M059J (cell line): ENCODE results near the gene MUC6. TPM values are rescaled to one million over a fixed set of nuclear protein-coding genes. Genes with fewer than 3 reads are reported as not detected.

Experiments
- DNase-seq: peaks from one replicate; pipeline ENCODE4 v3.0.0-alpha.2; 2012; ENCODE audit warnings: low read depth
- total RNA-seq: library from RNA; depleted of rRNA; stranded (reverse); fragments of >200 nt; shearing (Covaris generic); gene quantifications from 2 replicates; pipeline ENCODE4 v1.2.3, GENCODE V29; 2014

The MUC6 gene
- total RNA-seq, 1 experiment from 2014 or later: not detected

- no peak for DNase-seq
Observed at GRCh38 chr11:1038361-1038760, 1.8 kb upstream of the MUC6 start.

DNA sequence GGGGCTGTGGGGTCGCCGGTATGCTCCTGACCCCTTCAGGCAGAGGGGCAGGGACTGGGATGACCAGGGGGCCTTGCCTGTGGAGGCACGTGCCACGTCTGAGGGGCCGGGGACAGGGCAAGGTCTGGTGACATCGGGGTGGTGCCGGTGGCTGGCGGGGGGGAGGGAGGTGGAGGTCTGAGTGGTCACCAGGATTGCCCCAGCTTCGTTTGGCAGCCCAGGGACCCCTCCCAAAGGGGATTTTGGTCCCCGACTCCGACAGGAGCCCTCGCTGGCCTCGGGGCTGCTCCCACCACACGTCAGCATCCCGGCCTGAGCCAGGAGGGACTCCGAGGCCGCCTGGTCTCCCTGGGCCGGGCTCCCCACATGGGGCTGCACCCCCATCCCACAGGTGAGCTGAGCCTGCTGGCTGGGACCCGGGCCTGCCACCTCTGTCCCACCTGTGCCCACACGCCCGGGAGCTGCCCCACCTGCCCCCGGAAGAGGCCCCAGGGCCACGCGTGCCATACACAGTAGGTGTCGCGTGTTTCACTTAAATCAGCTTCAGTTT, 1.1 kb upstream of the MUC6 start:
- DNase-seq: no peak

DNA sequence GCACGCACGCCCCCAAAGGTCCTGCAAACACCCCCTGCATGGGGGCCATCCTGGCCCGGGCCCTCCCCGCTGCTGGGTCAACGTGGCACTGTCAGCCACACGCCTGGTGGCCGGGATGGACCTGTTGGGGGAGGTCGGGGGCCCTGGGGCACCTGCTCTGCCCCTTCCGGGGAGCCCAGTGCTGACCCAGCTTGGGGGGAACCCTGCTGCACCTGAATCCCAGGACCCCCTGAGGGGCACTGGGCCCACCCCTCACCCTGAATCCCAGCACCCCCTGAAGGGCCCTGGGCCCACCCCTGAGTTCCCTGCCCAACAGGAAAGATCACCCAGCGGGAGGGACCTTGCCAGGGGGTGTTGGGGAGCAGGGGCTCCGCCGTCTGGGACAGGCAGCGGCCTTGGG, 413 bp upstream of the MUC6 start:
- DNase-seq: no peak

GRCh38 chr11:1035577-1036283, 788 bp downstream of the MUC6 start:
- DNase-seq: no peak

DNA sequence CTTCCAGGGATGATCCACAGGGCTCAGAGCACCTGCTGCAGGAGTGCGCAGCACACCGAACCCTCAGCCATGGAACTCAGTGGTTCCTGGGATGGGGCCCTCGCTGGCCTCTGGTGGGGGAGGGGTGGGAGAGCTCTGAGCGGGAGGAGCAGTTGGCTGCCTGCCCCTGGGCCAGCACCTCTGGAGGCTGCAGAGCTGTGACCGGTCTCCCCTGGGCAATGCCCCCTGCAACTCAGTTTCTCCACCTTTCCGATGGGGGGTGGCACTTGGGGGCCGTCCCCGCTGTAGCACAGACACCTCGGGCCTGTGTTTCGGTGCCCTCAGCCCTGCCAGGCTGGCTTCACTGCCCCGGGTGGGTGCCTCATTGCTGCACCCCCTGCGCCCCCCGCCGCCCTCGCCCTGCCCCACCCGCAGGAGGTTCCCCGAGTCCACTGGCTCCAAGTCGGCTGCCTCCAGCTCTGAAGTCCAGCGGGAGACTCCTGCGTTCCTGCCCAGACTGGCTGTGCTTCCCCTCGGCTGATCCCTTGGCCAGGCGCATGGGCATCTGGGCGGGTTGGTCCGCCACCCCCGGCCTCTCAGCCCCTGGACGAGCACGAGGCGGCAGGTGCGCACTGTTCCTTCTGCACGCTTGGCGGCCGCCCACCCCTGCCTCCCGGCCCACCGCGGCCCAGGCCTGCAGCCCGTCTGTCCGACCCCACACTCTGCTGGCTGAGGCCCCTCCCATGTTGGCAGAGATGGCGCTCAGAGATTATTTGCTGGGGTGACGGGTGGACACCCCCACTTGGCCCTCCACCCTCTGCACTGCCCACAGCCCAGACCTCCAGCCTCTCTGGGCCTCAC, 1.8 kb downstream of the MUC6 start:
- no peak for DNase-seq

DNA sequence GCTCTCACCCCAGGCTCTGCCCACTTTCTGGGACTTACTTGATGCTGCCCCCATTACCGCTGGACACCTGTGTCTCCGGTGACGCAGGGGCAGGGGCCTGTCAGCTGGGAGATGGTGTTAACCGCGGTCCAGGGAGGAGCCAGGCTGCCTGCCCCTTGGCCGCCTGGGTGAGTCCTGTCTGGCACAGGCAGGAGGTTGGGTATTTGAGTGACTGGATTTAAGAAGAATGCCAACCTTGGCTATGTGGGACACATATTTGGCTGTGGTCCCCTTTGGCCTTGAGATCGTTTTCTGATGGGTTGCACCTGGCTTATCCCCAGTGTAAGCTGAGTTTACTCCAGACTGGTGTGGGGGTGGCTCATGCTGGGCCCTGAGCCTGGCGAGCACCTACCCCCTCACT, 2.5 kb downstream of the MUC6 start:
- DNase-seq: peak; percentile 50

DNA sequence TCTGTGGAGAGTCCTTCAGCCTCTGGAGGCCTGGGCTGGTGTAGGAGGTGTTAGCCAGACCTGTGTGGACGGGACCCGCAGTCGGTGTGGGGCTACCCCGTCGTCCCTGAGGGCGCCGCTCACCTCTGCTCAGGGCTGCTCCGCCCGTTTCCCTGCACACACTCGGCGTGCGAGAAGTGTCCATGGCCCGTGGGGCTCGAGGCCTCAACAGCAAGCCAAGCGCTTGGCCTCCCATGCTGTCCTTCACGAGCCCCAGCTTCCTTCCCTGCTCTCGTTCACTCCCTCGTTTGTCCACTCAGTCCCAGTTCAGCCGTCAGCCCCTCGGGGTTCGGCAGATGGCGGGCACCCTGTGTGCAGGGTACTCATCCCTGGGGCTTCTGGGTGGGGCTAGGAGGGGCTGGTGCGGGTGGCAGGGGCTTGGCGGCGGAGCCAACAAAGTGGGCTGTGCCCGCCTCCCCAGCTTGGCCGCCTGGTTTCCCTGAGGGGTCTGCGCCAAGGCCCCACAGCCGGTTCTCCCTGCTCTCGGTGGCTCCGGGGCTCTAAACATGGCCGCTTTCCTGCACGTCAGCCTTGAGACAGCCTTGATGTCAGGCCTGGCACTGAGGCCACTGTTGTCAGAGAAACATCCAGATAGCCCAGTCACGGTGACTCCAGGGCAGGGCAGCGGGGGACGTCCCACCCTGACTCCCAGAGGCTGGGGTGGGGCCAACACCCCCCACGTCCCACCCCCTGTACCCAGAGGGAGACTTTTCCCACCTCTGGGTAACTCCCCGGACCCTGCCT, 3.3 kb downstream of the MUC6 start:
- no peak for DNase-seq

DNA sequence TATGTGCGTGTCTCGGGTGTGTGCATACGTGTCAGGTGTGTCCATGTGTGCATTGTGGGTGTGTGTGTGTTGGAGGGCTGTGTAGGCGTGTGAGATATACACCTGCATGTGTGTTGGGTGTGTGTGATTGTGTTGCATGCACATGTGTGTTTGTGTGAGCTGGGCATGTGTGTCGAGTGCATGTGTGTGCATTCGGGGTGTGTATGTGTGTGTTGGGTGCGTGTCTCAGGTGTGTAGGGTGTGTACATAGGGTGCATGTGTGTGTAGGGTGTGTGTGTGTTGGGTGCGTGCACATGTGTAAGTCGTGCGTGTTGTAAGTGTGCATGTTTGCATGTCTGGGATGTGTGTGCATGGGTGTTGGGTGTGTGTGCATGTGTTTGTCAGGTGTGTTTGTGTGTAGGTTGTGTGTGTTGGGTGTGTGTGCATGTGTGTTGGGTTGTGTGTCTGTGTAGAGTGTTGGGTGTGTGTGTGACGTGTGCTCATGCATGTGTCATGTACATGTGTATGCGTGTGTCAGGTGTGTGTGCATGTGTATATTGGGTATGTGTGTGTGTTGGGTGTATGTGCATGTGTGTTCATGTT, 4.1 kb downstream of the MUC6 start:
- no peak for DNase-seq

- DNase-seq: no peak
Observed at GRCh38 chr11:1031121-1031899, 5.2 kb downstream of the MUC6 start.

DNA sequence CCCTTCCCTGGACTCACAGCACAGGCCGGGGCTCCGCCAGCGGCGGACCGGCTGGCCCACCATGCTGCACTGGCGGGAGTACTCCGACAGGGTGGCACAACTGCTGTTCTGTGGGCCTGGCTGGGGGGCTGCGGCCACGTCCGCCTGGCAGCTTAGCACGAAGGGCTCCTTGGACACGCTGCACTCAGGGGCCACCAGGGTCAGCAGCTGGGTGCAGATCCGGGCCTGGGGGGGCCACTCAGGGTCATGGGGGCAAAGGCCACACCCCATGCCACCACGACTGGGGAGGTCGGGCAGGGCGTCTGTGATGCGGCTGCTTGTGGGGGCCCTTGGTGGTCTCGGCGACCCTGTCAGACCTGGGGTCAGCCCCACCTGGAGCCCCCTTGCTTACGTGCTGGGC, 6.0 kb downstream of the MUC6 start:
- no peak for DNase-seq

DNA sequence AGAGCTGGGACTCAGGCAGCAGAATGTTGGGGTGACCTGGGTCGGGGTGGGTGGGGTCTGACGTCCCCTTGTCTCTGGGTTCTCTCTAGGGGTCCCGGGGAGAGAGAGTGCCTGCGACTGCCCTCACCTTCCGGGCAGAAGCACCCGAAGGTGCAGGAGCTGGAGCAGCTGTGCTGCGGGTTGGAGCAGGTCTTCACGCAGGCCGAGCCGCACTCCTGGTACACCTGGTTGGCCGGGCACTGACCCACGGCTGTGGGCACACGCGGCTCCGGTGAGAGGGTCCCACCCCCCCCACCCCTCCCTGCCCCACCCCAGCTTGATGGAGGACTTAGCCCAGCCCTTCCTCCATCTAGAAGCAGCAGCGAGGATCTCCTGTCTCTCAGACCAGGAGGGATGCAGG, 6.4 kb downstream of the MUC6 start:
- DNase-seq: no peak

DNA sequence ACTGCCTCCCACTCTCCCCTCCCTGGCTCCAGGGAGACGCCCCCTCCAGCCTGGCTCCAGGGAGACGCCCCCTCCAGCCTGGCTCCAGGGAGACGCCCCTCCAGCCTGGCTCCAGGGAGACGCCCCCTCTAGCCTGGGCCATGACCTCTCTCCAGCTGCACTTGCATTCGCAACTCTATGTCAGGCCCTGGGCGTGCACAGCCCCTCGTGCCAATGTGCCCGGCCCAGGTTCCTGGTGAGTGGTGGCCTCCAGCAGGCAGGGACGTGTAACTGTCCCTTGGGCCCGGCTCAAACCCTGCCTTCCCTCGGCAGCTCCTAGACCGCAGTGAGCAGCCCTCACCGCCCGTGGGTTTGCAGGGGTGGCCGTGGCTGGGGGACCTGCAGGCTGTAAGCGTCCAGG, 6.9 kb downstream of the MUC6 start:
- DNase-seq: no peak

- DNase-seq: no peak
Observed at GRCh38 chr11:1029051-1029450, 7.5 kb downstream of the MUC6 start.

DNA sequence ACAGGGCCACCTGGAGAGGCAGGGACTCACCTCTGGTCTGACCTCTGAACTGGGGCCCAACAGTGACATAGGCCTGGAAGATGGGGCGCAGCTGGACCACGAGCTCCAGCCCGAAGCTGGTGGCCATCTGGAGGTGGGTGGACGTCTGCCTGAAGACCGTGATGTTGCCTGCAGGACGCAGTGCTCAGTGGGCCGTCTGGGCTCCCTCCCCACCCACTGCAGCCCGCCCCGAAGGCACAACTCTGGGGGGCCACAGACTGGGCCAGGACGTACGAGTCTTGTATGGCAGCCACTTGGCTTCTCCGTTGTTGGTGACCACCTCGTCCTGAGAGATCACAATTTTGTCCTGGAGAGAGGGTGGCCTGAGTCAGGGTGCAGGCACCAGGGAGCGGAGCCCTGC, 7.9 kb downstream of the MUC6 start:
- DNase-seq: no peak

DNA sequence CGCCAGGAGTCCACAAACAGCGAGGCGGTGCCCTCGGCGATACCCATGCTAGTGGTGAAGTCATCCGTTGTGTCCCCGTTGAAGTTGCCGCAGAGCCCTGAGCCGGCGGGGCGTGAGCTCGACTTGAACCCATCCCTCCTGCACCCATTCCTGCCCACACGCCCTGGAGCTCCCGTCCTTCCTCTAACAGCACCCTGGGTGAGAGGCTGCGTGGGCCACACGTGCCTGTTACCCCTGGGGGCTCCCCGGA, 8.3 kb downstream of the MUC6 start:
- no peak for DNase-seq

DNA sequence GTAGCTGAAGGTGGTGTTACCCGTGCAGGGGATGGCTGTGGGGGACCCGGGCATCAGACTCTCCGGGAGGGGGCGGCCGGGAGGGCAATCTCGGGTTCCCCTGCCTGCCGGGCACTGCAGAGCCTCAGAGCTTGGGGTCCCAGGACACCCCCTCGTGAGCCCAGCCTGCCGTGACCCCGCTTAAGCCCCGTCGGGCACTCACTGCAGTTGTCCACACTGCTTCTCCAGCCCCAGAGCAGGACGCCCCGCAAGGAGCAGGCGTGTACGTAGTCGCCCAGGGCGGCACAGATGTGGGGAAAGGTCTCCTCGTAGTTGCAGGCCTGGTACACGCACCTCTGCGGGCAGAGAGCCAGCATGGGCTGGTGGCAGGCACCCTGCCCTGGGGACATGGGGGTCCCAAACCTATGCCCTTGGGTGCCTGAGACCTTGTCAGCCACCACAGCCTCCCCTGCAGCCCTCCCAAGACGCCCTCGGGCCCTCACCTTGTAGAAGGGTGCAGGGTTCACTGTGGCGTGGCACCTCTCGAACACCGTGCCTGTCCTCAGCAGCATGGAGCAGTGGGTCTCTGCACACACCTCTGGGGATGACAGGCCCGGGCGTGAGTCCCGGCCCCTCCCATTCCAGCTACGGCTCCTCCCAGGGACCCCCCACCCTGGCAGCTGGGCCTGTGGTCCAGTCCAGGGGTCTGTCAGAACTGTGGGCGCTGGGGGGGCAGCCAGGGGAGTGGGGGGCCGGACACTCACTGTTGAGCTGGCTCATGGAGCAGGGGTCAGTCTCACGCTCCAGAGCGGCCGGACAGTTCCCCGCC, 8.8 kb downstream of the MUC6 start:
- DNase-seq: no peak

DNA sequence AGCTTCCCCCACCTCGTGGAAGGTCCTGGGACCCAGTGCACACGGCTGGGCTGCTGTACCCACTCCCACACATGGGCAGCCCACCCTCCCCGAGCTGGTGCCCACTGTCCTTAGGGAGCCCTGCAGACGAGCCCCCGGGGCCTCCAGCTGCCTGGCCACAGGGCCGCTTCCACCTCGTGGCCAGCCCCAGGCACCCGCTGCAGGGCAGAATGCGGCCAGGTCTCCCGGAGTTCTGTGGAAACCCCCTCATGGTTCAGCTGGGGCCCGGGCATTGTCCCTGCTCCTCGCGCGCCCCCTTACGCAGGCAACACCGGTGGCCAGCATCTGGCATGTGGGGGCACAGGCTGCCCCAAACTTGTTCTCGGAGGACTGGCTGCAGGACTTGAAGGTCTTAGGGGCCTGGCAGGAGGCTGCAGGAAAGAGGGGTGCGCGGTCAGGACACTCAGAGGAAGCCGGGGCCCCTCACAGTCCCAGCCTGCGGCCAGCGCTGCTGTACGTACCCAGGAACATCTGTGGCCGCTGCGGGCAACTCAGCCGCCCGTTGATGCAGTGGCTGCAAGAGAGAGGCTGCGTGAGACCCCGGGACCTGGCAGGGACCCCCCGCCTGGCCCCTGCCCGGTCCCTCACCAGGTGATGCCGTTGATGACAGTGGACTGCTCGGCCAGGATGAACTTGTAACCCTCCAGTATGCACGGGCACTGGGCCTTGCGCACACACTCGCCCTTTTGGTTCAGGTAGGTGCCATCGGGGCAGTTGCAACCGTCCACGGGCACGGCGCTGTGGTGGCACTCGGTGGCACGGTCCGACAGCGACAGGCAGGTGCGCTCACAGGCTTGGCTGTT, 9.7 kb downstream of the MUC6 start:
- DNase-seq: no peak

- no peak for DNase-seq
Observed at GRCh38 chr11:1026163-1026450, 10.4 kb downstream of the MUC6 start.

DNA sequence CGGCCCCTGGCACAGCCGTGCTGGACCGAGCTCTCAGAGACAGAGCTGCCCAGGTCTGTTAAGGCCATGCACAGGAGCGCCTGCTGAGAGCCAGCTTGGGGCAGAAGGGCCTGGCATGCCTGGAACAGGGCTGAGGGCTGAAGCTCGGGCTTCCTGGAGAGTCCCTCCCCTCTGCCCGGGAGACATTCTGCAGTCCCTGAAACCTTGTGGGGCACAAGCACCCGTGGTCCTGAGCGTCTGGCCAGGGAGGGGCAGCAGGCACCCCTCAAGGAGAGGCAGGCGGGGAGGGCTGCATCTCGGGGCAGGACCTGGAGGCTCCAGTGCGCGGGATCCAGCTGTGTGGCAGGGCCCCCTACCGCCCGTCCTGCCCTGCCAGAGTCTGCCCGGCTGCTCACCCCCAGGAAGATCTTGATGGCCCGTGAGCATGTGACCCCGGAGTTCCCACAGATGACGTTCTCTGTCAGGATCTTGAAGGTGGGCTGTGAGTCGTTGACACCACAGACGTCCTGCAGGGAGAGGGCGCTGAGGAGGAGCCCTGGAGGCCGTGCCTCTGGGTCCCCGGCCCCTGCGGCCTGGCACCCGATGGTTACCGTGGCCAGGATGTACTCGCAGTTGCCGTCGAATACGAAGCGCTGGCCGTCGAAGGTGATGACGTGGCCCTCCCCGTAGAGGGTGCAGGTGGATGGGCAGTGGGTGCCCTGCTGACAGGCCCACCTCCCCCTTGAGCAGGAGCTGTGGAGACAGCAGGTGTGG, 10.9 kb downstream of the MUC6 start:
- DNase-seq: no peak
